ENCODE data around the gene EXOC6.

The EXOC6 gene

DNA sequence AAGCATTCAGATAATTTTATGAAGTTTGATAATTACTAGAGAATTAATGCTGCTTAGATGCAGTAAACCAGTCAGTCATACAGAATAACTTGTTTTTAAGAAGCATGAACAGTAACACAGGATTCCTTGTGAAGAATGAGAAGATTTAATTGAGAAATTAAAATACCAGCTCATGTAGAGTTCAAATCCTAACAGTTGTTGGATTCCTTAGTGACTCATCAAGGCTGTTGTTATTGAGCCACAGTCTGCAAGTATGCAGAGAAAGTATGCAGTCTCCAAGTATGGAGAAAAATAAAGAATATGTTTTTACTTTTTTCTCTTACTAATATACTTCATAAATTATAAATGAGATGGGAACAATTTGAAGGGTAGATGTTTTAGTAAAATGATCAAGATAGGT, 182.1 kb downstream of the EXOC6 start:
- DNase-seq: no peak

DNA sequence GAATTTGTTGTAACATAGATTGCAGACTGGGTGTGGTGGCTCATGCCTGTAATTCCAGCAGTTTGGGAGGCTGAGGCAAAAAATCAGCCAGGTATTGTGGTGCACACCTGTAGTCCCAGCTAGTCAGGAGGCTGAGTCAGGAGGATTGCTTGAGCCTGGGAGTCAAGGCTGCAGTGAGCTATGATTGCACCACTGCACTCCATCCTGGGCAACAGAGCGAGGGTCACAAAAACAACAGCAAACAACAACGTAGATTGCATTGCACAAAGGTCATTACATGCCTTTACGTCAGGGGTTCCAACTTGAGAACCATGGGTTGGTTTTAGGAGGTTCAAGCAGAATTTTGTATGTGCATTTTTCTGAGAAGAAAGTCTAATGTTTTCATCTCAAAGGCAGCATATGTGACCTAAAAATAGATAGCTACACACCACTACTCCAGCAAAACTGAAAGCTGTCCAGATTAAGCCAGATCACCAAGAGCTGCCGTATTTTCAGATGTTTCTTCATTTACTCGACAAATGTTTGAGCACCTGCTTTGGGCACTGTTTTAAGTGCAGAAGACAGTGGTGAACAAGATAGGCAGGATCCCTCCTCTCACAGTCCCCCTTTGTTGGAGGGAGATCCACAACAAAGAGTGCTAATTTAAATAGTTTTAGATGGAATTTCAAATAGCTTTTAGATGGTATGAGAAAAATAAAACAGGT, 183.9 kb downstream of the EXOC6 start:
- DNase-seq: no peak

DNA sequence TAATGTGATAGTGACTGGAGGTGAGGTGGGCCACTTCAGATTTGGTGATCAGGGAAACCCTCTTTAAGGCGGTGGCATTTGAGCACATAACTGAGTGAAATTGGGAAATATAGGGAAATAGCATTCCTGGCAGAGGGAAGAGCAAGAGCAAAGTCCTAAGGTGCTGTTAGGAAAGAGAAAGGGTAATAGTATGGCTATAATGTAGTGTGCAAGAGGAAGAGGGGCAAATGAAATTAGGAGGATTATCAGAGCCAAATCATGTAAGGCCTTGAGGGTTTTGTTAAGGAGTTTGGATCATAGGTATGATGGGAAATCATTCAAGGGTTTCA, 184.5 kb downstream of the EXOC6 start:
- no peak for DNase-seq

DNA sequence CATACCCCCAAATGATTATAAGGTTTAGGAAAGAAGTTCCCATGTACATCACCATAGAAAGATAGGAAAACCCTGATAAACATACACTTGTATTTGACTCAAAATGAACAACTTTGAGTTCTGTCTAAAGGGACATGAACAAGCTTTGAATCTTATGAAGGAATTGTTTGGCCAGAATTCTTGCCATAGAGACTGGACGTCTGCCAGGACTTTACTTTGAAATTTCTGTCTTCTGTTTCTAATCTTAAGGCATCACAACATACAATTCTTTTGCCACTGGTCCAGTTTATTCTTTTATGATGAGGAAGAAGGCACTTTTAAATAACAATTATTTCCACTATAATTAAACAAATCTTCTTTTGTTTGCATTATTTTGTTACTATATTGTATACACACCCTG, 186.1 kb downstream of the EXOC6 start:
- DNase-seq: no peak

DNA sequence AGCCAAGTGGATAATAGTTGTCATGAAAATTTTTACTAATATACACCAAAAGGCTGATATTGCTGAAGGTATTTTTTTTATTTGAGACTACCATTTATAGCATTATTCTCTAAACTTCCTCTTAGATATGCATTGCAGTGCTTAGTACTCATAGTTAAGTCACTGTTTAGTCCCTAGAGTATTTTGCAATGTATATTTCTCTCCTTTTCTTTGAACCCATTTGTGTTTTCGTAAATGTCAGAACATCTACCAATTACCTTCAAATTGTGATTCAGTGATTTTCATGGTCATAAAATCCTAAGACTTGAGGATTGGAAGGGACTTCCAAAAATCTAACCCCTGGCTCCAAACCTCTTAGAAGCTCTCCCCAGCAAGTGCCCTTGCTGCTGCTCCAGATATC, 190.8 kb downstream of the EXOC6 start:
- DNase-seq: no peak

DNA sequence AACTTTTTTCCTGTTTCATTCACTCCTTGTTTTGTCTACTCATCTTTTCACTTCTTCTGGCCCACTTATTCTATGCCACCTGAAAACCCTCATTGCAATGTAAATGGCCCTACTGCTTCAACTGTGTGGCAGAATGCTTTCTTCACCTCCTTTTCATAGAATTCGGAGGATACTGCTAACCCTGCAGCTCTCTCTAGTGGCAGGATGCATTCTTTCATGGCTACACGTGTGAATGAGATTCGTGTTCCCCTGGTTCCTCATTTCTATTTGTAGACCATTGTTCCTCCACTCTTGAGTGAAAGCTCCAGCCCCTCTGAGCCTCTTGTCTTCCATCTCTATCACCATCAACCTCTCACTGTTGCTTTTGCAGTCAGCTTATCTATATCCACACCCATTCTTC, 191.4 kb downstream of the EXOC6 start:
- DNase-seq: no peak

DNA sequence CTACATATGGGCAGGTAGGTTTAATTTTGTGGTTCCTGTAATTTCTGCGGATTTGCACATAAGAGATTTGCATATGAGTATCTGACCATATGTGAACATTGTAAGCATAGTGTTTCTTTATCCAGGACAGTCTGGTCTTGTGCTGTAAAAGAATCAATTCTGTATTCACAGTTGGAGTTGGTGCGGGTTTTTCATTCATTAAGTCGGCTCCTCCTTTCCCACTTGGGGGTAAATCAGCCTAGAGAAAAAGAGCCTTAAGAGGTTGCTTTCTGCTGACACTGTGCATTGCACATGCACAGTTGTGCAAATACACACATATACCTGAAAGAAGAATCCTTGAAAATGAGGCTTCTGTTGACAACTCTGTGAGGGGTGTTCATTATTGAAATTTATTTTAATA, 206.2 kb downstream of the EXOC6 start:
- DNase-seq: no peak

DNA sequence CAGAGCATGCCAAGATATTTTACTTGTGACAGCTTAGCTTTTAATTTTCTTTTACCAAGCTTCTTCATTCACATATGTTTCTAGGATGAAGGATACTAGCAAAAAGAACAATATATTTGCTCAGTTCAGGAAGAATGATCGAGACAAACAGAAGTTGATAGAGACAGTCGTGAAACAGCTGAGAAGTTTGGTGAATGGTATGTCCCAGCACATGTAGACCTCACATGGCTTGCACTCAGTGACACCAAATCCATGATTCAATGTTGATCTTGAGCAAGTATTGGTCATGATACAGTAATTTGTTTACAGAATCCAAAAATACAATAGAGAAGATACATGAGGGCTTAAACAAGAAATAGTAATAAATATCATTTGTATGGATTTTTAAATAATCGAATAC, 209.8 kb downstream of the EXOC6 start:
- DNase-seq: no peak

DNA sequence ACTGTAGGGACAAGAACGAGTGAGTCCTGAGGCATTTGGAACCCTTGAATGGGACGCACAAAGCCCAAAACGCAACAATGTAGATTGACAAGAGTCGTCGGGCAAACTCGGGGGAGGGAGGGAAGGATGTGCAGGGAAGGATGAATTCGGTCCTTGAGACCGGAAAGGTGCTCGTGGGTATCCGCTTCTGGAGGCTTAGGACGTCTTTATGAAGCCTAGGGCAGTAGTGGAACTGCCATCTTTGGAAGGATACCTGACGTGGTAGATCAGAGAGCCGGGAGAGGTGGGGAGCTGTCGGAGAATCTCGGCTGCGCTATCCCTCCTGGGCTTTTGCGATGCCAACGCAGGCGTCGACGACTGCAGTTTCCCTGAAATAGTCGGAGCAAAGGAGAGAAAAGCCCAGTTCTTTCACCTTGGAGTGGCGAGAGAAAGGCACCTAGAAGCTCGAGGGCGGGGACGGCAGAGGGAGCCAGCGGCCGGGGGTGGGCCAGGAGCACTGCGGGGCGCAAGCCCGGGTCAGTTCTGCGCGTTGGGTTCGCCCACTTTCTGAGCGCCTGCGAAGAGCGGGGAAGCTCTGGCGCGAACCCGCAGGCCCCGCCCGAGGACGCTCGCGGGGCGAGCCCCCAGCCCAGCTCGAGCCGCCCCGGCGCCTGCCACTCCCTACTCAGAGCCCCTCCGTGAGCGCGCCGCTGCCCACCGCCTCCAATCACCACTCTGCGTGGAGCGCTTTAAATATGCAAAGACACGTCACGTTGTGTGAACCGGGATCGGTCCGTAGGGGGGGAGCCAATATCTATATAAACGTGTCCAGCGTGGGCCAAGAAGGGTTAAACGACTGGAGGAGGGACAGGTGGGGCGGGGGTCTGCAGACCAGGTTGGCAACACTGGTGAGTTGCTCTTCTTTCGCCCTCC, 211.9 kb downstream of the EXOC6 start, which contains the start of gene CYP26C1:
Gene CYP26C1, plus strand, starts transcription at position 824 of the 912 bp plus-strand sequence. CDS start 466 bp downstream, outside the sequence.
- DNase-seq: no peak

DNA sequence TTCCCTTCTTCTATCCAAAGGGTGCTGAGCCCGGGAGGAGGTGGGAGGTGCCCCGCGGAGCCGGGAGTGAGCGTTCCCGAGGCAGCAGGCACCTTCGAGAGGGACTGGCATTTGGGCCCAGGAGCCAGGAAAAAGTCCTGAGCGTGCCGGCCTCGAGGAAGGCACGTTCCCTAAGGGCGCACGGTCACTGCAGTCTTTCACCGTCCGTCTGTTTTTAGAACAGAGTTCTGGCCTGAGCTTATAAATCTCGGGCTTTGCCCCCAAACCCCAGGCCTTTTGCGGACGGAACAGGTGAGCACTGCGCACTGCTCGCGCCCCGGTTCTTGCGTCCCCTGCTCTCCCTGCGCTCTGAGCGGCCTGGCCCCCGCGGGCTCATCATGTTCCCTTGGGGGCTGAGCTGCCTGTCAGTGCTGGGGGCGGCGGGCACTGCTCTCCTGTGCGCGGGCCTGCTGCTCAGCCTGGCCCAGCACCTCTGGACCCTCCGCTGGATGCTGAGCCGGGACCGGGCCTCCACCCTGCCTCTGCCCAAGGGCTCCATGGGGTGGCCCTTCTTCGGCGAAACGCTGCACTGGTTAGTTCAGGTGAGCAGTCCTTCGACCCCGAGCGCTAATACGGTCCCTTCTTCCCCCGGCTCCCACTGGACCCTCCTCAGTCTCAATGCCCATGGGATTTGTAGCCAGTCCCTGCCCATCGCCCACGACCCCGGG, 212.7 kb downstream of the EXOC6 start:
- no peak for DNase-seq

DNA sequence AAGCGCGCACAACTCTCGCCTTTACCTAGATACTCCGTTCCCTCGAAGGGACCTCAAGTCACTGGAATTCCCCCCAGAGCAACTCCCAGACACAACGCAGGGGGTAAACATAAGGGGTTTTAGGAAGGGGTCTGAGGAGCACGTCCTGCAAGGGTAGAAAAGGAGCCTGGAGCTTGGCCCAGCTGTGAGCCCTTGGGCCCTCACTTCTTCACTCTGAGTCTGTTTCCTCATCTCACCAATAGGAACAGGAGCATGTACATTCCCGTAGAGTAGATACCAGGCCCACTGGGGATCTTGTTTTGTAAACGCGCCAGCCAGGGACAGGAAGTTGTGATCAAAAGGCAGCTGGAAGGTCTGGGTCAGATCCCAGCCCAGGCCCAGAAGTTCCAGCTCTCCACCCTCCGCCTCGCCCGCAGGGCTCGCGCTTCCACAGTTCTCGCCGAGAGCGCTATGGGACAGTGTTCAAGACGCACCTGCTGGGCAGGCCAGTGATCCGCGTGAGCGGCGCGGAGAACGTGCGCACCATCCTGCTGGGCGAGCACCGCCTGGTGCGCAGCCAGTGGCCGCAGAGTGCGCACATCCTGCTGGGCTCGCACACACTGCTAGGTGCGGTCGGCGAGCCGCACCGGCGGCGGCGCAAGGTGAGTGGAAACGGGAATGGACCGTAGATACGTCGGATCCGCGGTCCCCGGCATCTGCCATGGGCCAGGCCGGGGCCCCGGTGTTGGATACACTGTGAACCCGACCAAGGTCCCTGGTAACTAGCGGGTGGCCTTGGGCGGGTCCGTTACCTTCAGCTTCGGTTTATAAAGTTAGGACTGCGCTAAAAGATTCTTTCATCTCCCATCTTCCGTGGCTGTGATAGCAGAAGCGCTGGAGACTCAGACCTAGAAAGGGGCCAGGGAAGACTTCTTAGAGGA, 213.5 kb downstream of the EXOC6 start:
- no peak for DNase-seq

DNA sequence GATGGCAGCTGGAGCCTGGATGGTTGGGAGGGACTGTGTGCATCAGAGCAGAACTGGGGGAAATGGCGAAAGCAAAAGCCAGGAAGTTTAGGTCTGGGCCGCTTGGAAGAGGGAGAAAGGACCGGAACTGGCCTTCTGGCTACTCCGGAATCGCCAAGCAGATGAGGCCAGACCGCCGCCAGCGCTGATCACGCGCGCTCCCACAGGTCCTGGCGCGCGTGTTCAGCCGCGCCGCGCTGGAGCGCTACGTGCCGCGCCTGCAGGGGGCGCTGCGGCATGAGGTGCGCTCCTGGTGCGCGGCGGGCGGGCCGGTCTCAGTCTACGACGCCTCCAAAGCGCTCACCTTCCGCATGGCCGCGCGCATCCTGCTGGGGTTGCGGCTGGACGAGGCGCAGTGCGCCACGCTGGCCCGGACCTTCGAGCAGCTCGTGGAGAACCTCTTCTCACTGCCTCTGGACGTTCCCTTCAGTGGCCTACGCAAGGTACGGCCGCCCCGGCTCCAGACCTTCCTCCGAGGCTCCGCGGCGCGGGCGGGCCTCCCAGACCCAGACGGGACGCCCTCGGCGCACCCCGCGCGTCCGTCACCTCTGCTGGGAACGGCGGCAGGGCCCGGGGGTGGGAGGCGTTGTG, 214.3 kb downstream of the EXOC6 start:
- no peak for DNase-seq

DNA sequence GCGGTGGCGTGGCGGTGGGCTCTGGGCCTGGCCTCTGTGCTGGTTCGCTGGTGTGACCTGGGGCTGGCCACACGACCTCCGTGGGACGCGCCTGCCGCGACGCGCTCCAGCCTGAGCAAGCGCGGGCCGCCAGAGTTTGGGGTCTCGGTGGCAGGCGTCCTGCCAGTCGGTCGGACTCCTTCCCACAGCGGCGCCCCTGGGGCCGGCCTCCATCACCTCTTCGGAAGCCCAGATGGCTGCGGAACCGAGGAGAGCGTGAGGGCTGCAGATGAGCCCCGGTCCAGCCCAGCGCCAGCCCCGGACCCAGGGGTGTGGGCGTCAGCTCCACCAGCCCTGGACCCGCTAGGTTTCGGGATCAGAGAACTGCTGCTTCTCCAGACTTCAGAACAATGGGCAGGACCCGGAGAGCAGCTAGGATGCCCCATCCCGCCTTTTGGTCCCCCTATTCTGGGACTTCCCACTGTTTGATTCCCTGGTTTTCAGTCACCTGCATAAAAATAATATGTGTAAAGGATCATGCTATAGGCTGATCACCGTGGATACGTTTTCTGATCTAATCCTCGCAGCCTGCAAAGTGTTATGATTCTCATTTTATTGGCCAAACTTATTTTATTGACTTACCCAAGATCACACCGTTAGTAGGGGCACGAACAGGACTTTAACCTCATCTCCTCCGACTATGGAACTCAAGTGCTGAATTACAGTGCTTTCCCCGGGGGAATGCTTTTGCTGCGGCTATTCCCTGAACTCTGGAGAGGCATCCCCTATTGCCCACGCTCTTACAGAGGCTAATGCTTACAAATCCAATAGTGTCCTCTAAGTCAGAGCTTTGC, 215.0 kb downstream of the EXOC6 start:
- no peak for DNase-seq

DNA sequence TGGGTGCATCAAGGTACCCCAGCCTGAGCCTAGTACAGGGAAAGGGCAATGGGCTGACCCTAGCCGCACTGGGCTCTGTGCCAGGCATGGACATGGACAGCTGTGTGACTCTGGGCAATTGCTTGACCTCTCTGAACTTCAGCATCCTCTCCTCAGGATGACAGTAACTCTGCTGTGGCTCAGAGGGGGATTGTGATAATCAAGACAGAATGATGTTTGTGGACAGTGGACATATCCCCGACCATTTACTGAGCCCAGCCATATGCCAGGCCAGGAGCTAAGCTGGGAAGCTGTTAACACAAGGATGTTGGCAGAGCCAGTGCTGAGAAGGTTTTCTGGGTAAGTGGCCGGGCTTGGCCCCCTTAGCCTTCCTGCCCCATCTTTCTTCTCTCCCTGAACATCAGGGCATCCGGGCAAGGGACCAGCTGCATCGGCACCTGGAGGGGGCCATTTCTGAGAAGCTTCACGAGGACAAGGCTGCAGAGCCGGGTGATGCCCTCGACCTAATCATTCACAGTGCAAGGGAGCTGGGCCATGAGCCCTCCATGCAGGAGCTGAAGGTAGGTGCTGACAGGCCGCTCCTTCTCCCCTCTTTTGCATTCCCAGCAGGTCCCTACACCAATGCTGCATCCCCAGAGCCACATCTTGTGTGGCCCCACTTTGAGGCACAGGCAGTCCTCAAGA, 215.8 kb downstream of the EXOC6 start:
- no peak for DNase-seq

DNA sequence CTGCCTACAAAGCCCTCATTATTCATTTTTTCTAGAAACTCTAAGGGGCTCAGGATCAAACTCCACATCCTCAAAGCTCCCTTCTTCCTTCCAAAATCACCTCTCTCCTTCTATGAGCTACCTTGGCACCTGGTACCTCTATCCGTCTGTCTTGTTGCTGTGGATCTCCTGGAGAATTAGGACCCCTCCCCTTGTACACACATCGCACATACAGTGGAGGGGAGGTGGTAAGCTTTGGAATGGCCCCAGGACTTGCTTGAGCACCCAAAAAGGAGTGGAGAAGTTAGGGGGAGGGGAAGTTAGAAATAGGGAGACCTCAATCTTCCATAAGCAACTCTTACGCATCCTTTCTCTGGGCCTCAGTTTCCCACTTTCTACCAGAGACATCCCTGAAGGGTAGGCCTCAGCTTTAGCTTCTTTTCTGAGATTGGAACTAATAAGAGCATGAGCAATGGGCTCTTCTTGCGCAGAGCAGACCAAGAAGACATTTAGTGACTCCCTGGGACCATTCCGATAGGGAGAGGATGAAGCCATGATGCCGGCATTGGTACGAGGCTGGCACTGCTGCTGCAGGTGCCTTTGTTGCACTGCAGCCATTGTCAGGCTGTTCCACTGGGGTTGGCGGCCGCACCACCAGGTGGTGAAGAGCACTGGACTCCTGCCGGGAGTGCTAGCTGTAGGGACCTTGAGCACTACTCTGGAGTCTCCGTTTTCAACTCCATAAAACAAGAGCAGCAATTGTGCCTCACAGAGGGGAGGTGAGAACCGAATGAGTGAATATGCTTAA, 216.7 kb downstream of the EXOC6 start:
- no peak for DNase-seq

DNA sequence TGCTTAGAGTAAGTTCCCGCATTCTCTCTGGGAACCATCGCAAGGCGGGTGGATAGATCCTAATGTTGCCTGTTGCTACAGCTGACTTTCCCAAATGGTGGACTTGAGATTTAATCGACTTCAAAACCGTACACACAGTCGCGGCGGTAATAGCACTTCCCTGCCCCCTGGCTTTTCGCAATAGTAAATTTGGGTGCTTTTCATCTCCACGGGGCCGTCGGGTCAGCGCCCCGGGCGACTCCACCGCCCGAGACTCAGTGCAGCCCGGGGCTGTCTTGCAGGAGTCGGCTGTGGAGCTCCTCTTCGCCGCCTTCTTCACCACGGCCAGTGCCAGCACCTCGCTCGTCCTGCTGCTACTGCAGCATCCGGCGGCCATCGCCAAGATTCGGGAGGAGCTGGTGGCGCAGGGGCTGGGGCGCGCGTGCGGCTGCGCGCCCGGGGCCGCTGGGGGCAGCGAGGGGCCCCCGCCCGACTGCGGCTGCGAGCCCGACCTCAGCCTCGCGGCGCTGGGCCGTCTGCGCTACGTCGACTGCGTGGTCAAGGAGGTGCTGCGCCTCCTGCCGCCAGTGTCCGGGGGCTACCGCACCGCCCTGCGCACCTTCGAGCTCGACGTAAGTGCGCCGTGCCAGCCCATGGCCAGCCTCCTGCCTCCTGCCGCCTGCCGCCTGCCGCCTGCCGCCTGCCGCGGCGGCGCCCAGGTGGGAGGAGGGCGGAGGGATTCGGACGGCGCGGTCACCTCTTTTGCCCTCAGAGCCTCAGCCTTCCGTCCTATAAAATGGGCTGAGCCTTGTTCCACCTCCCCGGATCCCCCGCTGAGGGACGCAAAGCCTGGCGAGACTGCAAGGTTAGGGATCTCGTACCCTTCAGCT, 217.6 kb downstream of the EXOC6 start:
- DNase-seq: no peak

DNA sequence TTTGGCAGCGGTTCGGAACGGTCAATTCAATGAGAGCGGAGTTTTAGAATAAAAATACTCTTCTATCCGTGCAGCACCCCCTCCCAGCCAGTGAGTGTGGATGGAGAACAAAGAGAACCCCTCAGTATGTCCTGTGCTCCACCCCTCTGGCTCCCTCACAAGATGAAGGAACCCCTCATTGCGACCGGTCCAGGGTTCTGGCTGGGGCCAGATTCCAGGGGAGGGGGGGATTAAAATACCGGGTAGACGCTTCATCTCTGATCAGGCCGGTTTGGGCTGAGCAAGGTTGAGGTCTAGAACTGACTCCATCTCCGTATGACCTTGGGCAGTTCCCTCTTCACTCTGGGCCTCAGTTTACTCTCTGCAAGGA, 218.2 kb downstream of the EXOC6 start:
- DNase-seq: no peak
